Neural cell (in vitro differentiated cells): ENCODE data around the gene C11orf21.

Source experiments
- EP300 ChIP-seq: fragments of 450-650 bp; conservative IDR thresholded peaks from 2 replicates; pipeline ENCODE4 v1.6.1; 2014; ENCODE audit warnings: antibody characterized with exemption, mild to moderate bottlenecking, moderate library complexity; ENCODE audit not compliant: poor library complexity, severe bottlenecking
- EZH2 ChIP-seq: fragments of 200-600, 300-800 bp; shearing (Covaris generic), sonication (generic); IDR thresholded peaks from 2 replicates; pipeline ENCODE4 v1.6.1; 2014; ENCODE audit warnings: antibody characterized with exemption, low read length, borderline replicate concordance, mild to moderate bottlenecking; ENCODE audit not compliant: insufficient read depth, poor library complexity, severe bottlenecking
- POLR2AphosphoS5 ChIP-seq: IDR thresholded peaks from 2 replicates; pipeline ENCODE4 v1.6.1; 2012
- RAD21 ChIP-seq: fragments of 450-650 bp; conservative IDR thresholded peaks from 2 replicates; pipeline ENCODE4 v1.6.1; 2014; ENCODE audit warnings: antibody characterized with exemption, mild to moderate bottlenecking, moderate library complexity
- SMC3 ChIP-seq: fragments of 450-650 bp; conservative IDR thresholded peaks from 2 replicates; pipeline ENCODE4 v1.6.1; 2014; ENCODE audit warnings: antibody characterized with exemption, mild to moderate bottlenecking, moderate library complexity; ENCODE audit not compliant: poor library complexity
- TF ChIP-seq, protein P1 (sequence below): fragments of 450-650 bp; IDR thresholded peaks from 2 replicates; pipeline ENCODE4 v1.5.1; 2014; ENCODE audit warnings: antibody characterized with exemption, mild to moderate bottlenecking, moderate library complexity; ENCODE audit not compliant: poor library complexity, severe bottlenecking
- TF ChIP-seq, protein P2 (sequence below): IDR thresholded peaks from 2 replicates; pipeline ENCODE4 v1.6.1; 2012; ENCODE audit warnings: borderline replicate concordance

DNA sequence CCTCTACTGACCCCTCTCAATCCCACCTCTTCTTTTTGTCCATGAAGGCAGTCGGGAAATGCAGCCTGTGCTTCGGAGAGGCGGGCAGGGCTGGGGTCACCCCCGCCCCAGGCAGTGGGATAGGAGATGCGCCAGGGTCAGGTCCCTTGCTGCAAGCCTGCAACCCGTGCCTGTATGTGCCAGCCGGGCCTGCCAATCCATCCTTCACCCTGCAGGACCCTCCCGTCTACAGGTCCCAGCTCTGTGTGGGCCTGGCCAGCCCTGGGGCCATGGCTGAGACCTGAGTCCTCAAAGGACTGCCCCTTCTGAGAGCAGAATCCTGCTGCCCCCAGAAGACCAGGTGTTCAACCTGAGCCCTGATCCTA, 42.3 kb downstream of the C11orf21 start:
- TF ChIP-seq, protein P1, sequence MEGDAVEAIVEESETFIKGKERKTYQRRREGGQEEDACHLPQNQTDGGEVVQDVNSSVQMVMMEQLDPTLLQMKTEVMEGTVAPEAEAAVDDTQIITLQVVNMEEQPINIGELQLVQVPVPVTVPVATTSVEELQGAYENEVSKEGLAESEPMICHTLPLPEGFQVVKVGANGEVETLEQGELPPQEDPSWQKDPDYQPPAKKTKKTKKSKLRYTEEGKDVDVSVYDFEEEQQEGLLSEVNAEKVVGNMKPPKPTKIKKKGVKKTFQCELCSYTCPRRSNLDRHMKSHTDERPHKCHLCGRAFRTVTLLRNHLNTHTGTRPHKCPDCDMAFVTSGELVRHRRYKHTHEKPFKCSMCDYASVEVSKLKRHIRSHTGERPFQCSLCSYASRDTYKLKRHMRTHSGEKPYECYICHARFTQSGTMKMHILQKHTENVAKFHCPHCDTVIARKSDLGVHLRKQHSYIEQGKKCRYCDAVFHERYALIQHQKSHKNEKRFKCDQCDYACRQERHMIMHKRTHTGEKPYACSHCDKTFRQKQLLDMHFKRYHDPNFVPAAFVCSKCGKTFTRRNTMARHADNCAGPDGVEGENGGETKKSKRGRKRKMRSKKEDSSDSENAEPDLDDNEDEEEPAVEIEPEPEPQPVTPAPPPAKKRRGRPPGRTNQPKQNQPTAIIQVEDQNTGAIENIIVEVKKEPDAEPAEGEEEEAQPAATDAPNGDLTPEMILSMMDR, result no peak
- no peak for TF ChIP-seq EP300
- TF ChIP-seq POLR2AphosphoS5, result no peak
- TF ChIP-seq, protein P2, sequence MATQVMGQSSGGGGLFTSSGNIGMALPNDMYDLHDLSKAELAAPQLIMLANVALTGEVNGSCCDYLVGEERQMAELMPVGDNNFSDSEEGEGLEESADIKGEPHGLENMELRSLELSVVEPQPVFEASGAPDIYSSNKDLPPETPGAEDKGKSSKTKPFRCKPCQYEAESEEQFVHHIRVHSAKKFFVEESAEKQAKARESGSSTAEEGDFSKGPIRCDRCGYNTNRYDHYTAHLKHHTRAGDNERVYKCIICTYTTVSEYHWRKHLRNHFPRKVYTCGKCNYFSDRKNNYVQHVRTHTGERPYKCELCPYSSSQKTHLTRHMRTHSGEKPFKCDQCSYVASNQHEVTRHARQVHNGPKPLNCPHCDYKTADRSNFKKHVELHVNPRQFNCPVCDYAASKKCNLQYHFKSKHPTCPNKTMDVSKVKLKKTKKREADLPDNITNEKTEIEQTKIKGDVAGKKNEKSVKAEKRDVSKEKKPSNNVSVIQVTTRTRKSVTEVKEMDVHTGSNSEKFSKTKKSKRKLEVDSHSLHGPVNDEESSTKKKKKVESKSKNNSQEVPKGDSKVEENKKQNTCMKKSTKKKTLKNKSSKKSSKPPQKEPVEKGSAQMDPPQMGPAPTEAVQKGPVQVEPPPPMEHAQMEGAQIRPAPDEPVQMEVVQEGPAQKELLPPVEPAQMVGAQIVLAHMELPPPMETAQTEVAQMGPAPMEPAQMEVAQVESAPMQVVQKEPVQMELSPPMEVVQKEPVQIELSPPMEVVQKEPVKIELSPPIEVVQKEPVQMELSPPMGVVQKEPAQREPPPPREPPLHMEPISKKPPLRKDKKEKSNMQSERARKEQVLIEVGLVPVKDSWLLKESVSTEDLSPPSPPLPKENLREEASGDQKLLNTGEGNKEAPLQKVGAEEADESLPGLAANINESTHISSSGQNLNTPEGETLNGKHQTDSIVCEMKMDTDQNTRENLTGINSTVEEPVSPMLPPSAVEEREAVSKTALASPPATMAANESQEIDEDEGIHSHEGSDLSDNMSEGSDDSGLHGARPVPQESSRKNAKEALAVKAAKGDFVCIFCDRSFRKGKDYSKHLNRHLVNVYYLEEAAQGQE, result no peak
- no peak for TF ChIP-seq SMC3
- no peak for TF ChIP-seq RAD21
- TF ChIP-seq EZH2, result no peak
